ENCODE data around the gene TAF11L12.
"Not testable (repeated sequence)": the region's sequence is repeated elsewhere in the genome, so short reads cannot be mapped to it uniquely, and the experiment has no call there.

TAF11L12 gene

GRCh38 chr5:17610092-17610491 is at the start of gene TAF11L12:
Gene TAF11L12 (plus strand): TSS chr5:17610392.
- not testable (repeated sequence) for DNase-seq

GRCh38 chr5:17585658-17586057 is 24.5 kb upstream of the TAF11L12 start, which contains the start of gene TAF11L7:
Gene TAF11L7 (minus strand): TSS chr5:17585758.
- DNase-seq, result not testable (repeated sequence)

GRCh38 chr5:17590860-17591259 is 19.3 kb upstream of the TAF11L12 start, which contains the start of gene TAF11L8:
Gene TAF11L8 (minus strand): TSS chr5:17590960.
- not testable (repeated sequence) for DNase-seq

- DNase-seq, result not testable (repeated sequence)
Observed at GRCh38 chr5:17594255-17594654, 15.9 kb upstream of the TAF11L12 start, which contains the start of gene TAF11L9. Gene TAF11L9 (minus strand): TSS chr5:17594394.

- DNase-seq, result not testable (repeated sequence)
Observed at GRCh38 chr5:17597728-17598127, 12.5 kb upstream of the TAF11L12 start, which contains the start of gene TAF11L10. Gene TAF11L10 (minus strand): TSS chr5:17597828.

GRCh38 chr5:17603880-17604279 is 6.3 kb upstream of the TAF11L12 start, which contains the start of gene TAF11L11:
Gene TAF11L11 (plus strand): TSS chr5:17604183.
- not testable (repeated sequence) for DNase-seq

GRCh38 chr5:17604951-17605350 is 5.2 kb upstream of the TAF11L12 start:
- DNase-seq, result no peak

- DNase-seq, result not testable (repeated sequence)
Observed at GRCh38 chr5:17607461-17607860, 2.7 kb upstream of the TAF11L12 start.

- no peak for DNase-seq
Observed at GRCh38 chr5:17614872-17615605, 4.8 kb downstream of the TAF11L12 start.

- DNase-seq, result no peak
Observed at GRCh38 chr5:17619354-17619753, 9.2 kb downstream of the TAF11L12 start.

- no peak for DNase-seq
Observed at GRCh38 chr5:17620627-17621026, 10.4 kb downstream of the TAF11L12 start.

GRCh38 chr5:17625686-17626085 is 15.5 kb downstream of the TAF11L12 start:
- no peak for DNase-seq

GRCh38 chr5:17631788-17632187 is 21.6 kb downstream of the TAF11L12 start, which contains the start of gene TAF11L13:
Gene TAF11L13 (plus strand): TSS chr5:17632088.
- not testable (repeated sequence) for DNase-seq

- DNase-seq, result no peak
Observed at GRCh38 chr5:17634160-17634559, 24.0 kb downstream of the TAF11L12 start, which contains the start of gene TAF11L14. Gene TAF11L14 (plus strand): TSS chr5:17634460.

- DNase-seq, result not testable (repeated sequence)
Observed at GRCh38 chr5:17649232-17649631, 39.0 kb downstream of the TAF11L12 start.

GRCh38 chr5:17655201-17655759 is 45.1 kb downstream of the TAF11L12 start:
- DNase-seq, result not testable (repeated sequence)

GRCh38 chr5:17655921-17656320 is 45.7 kb downstream of the TAF11L12 start:
- no peak for DNase-seq
